Hematopoietic multipotent progenitor cell treated with erythropoietin and hydrocortisone succinate and interleukin-3 and kit ligand, for 4 days (in vitro differentiated cells): ENCODE measurements around the gene NR2F2.
A peak's percentile ranks its signal among the peaks of the same experiment; 100 is the strongest.

ENCODE experiments used
- DNase-seq: peaks from one replicate; pipeline ENCODE4 v3.0.0-alpha.2; 2015

Gene NR2F2

GRCh38 chr15:96344060-96344705 lies 13.7 kb downstream of the NR2F2 start:
- no peak for DNase-seq

DNA sequence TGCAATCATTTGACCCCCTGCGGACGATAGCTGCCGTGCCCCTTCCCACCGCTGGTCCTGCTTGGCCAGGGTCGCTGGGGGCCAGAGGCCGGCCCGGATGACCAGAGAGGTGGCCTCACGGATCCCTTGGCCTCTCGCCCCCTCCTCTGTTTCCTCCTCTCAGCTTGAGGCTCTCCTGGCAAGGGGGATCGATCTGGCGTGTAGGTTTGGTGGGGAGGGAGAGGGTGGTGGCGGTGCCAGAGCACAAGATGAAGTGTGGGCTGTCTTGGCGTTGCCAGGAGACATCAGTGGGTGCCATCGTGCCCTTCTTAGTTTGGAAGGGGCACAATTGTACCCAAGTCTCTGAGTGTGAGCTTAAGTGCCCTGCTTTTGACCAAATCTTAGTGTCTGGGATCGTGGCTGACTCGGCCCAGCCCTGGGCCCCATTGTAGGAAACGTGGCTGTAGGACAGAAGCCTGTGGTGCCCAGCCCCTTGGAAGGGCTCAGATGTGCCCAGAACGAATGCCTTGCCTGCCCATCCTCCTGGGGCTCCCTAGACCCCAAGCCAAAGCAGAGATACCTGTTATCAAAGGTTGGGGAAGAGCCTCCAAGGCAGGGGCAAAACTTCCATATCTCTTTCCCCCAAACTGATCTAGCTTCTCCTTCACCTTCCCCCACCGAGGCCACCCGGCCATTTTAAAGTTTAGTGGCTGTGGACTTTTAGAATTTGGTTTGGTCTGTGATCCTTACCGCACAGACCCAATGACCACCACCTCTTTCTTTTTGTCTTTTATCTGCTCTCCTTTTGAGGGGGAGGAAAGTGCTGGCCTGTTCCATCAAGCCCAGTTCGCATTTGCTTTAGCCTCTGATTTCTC lies 14.4 kb downstream of the NR2F2 start:
- no peak for DNase-seq

DNA sequence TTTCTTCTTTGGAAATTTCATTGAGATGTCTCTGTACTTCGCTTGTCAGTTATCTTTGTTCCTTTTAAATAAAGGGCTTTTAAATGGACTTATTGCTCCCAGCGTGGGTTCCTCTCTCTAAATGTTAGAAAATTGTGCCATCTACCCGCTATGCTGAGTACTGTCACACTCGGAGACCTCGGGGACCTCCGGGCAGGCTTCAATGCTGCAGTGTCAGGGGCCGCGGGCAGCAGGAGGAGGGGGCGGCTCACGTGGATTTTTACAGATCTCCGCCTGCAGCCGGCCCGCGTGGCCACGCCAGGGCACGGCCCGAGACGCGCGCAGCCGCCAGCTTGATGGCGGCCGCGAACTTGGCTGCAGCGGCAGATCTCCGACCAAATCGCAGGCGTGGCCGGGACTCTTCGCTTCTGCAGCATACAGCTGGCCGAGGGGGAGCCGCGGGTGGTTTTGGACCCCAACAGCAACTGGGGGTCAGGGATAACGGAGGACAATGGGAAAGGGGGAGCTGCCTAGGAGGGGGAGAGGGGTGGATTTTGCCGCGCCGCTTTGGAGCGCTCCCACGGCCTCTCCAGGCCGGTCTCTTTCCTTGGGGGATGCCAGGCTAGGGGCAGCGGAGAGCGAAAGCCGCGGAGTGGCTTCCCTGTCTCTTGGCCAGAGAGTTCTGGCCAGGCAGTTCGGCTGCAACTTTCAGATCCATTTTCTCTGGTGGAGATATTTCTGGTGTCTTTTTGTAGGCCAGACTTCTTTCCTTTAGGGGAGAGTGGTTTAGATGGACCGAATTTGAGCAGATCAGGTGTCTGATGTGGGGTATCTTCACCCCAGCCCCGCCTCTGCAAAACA lies 15.3 kb downstream of the NR2F2 start:
- peak; percentile 75 for DNase-seq

DNA sequence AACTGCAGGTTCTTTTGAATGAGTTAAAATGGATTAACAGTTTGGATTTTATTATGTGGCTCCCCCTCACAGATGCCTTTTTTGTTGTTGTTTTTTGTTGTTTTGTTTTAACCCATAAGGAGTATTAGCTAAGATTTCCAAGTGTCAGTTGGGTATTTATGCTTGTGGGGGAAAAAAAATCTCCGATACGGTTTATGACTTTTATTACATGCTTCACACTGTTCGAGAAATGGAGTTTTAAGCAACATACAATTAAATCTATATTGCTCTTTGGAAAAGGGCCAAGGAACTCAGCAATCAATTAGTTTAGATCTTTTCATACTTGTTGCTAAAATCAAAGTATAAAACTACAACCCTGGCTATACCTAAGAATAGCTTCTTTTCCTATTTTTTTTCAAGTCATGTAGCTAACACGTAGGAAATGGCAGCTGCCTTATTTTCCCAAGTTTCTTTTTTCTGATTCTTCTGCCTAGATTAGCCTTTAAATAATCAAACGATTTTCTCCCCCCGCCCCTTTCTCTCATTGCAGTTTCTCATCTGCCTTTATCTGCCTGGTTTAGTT lies 16.0 kb downstream of the NR2F2 start:
- DNase-seq: no peak

- DNase-seq: no peak
Observed at GRCh38 chr15:96347181-96348111, 16.9 kb downstream of the NR2F2 start.

- DNase-seq: no peak
Observed at GRCh38 chr15:96348112-96349027, 17.9 kb downstream of the NR2F2 start.

GRCh38 chr15:96349034-96349856 lies 18.7 kb downstream of the NR2F2 start:
- DNase-seq: no peak

GRCh38 chr15:96349857-96350720 lies 19.6 kb downstream of the NR2F2 start:
- no peak for DNase-seq

DNA sequence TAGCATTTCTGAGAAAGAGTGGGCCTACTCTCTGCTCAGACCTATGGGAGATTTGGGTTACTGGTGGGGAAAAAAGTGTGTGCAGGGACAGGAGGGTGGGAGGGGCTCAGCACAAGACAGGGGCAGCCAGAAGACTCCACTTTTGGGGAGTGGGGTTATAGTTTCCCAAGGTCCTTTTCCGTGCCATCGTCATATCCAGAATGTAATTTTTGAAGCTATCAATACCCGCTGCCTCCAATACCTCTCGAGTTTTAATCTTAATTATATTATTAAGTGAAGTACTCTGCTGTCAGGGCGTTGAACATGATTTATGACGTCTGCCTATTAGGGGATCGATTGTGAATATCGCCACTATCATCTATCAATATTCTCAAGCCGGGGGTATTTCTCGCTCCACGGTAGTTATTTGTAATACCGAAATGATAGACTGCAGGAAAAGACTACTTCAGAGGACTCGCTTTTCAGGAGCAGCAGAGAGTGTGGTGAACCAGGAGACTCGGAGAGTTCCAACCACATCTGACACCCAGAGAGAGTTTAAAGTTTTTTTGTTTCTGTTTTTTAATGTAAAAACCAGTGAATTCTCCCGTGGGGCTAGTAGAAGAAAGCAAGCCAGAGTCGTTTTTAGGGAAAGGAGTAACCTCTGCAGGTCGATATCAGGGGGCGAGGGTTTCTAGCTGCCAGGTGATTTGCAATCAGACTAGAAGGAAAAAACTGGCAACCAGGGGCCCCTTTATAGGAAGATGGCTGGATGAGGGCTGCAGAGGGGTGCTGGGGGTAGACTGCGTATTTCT lies 20.6 kb downstream of the NR2F2 start:
- no peak for DNase-seq

DNA sequence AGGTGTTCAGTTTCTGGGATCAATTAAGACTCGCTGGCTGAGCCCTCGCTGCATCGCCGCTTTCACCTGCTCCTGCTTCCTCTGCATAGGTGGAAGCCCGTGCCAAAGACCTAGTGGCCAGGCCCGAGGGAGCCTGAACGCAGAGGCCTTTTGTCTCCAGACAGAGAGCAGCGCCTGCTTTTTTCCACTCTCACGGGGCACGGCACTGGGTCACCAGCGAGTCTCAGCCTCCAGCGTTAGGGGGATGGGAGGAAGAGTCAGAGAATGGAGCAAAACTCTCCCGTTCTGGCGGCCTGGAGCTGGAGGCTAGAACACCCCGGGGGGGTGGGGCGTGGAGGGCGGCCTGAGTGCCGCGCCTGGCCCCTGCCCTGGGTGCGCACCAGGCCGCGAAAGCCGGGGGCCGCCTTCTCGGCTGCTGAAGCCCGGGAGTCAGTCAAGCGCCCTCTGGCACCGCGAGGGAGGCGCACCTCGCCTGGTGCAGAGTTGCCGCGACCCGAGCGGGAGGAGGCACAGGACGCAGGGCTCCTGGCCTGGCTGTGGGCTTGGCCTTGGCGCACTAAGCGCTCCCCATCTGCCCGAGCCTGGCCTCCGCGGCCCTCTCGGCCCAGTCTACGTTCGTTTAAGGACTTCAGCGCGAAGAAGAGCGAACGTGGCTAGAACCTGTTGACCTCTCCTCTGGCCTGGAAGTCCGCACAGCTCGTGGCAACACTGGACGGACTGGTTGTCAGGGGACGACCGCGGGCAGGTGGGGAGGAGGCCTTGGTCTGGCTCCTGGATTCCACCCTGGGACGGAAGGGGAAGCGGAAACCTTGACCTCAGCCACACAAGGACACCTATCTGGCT lies 21.5 kb downstream of the NR2F2 start:
- DNase-seq: peak; percentile 24

GRCh38 chr15:96352604-96353405 lies 22.3 kb downstream of the NR2F2 start:
- DNase-seq: no peak

DNA sequence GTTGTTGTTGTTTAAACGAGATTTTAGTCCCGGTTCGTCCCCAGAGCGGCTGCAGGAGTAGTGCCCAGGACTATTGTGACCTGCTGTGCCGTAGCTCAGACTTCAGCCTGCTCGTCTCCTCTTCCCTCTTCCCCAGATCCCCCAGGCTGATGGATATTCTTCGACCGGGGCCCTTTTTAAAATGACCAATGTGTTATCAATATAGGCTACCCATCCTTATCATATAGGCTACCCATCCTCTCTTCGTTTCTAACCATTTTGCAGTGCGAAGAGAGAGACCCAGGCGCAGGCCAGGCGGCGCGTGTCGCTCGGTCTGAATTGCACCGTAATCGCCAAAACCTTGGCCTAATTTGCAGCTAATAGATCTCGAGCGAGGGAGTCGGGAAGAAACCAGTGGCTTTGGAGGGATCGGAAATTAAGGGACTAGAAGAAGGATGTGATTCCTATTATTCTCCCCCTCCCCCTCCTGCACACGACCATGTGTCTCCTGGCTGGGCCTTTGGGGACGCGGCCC lies 23.0 kb downstream of the NR2F2 start:
- DNase-seq: no peak

DNA sequence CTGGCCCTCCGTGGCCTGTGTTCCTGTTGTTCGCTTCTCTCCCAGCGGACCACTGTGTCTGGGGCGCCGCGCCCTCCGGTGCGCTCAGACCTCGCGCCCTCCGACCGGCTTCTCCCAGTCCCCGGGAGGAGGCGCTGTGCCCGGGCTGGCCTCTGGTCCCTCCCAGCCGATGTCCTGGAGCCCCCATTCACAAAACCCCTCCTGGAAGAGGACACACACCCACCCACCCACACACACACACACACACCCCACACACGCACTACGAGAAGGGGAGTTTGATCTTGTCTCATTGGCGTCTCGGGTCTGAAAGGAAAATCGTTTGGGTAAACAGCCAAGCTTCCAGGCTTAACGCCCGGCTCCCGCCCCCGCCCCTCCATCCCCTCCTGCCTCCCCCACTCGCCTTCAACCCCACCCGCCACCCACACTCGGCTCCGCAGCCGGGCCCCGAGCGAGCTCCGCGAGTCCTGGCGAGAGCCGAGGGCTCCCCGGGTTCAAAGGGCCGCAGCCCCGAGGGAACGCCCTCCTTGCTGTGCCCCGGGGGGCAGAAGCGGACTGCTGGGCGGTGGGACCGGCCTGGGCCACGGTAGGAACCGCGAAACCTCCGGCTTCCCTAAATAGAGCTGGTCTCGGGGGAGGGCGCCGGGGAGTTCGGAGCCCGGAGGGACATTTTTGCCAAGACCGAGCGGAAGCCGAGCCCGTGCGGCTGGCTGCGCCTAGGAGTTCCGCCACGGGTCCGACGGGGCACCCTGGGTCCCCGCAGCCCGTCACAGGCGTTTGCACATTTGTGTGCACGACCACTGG lies 23.6 kb downstream of the NR2F2 start:
- DNase-seq: no peak

DNA sequence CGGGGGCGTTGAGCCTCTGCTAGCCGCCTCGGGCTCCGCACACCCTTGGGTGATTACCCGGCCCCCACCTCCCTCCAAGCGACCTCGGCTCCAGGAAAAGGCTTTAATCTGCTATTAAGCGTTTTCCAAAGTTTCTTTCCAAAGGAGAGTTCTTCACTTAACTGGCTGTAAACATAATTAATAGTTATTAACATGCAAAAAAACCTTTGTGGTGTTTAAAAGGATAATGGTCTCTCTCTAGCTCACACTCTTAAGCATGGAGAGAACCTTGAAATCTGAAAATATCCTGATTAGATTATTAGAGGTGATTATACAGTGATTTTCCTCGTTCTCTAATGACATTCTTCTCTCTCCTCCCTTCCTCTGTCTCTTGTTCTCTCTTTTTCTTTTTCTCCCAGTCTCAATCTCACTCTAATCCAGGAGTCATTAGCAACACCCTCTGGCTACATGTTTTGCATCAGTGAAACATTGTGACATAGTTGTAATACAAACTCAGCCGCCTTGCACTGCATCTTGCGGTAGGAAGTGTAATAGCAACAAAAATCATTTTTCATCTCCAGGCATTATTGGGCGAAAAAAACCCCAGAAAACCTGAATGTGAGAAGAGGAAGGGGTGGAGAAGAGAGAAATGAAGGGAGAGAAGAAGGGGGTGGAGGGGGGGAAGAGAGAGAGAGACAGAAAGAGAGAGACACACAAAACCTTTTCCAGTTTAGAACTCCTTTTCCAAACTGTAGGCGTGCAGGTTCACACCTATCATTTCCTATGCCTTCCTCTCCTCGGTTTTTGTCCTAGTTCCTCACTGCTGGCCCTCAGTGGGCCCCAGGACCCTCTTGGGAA lies 24.4 kb downstream of the NR2F2 start:
- peak; percentile 43 for DNase-seq
